H9 (cell line): ENCODE measurements around the gene LRMDA. TPM values are rescaled to one million over a fixed set of nuclear protein-coding genes. Genes with fewer than 3 reads are reported as not detected.

Source experiments
- DNase-seq: peaks from one replicate; pipeline ENCODE4 v3.0.0-alpha.2; 2017
- H2AFZ ChIP-seq: one replicate; pipeline ENCODE4 v1.6.1; 2013; ENCODE audit warnings: mild to moderate bottlenecking, low read length, control low read depth, moderate library complexity
- H2AK5ac ChIP-seq: 2 replicates; pipeline ENCODE4 v1.6.1; 2013; ENCODE audit warnings: low read length, control low read depth, mixed read lengths; ENCODE audit not compliant: insufficient read length
- H2BK120ac ChIP-seq: one replicate; pipeline ENCODE4 v1.6.1; 2013; ENCODE audit warnings: low read depth, mild to moderate bottlenecking, low read length, control low read depth, inconsistent platforms; ENCODE audit not compliant: poor library complexity, severe bottlenecking
- H2BK12ac ChIP-seq: 2 replicates; pipeline ENCODE4 v1.6.1; 2013; ENCODE audit warnings: low read length, control low read depth, mixed read lengths, low read depth; ENCODE audit not compliant: insufficient read length
- H2BK15ac ChIP-seq: 2 replicates; pipeline ENCODE4 v1.6.1; 2013; ENCODE audit warnings: low read depth, low read length, control low read depth
- H2BK20ac ChIP-seq: one replicate; pipeline ENCODE4 v1.6.1; 2013; ENCODE audit warnings: low read depth, mild to moderate bottlenecking, low read length, control low read depth, inconsistent platforms; ENCODE audit not compliant: poor library complexity, severe bottlenecking
- H2BK5ac ChIP-seq: 2 replicates; pipeline ENCODE4 v1.6.1; 2013; ENCODE audit warnings: low read length, control low read depth, mixed read lengths; ENCODE audit not compliant: insufficient read length
- H3K14ac ChIP-seq: 2 replicates; pipeline ENCODE4 v1.6.1; 2013; ENCODE audit warnings: low read length, control low read depth; ENCODE audit not compliant: insufficient read depth
- H3K18ac ChIP-seq: 2 replicates; pipeline ENCODE4 v1.6.1; 2013; ENCODE audit warnings: low read depth, mild to moderate bottlenecking, mixed read lengths, low read length, control low read depth; ENCODE audit not compliant: insufficient read length
- H3K23ac ChIP-seq: 2 replicates; pipeline ENCODE4 v1.6.1; 2013; ENCODE audit warnings: low read length, control low read depth, mixed read lengths, low read depth; ENCODE audit not compliant: insufficient read length
- H3K23me2 ChIP-seq: 2 replicates; pipeline ENCODE4 v1.6.1; 2013; ENCODE audit warnings: low read depth, mild to moderate bottlenecking, mixed read lengths, low read length, control low read depth; ENCODE audit not compliant: insufficient read length, poor library complexity, severe bottlenecking
- H3K27ac ChIP-seq: 2 replicates; pipeline ENCODE4 v1.5.1; 2013; ENCODE audit warnings: low read length, control low read depth, mixed read lengths, low read depth; ENCODE audit not compliant: insufficient read length
- H3K27me3 ChIP-seq: 2 replicates; pipeline ENCODE4 v1.6.1; 2013; ENCODE audit warnings: low read length, control low read depth, inconsistent platforms; ENCODE audit not compliant: insufficient read depth
- H3K4ac ChIP-seq: 2 replicates; pipeline ENCODE4 v1.6.1; 2013; ENCODE audit warnings: low read depth, mild to moderate bottlenecking, control low read depth, inconsistent platforms, low read length, moderate library complexity
- H3K4me1 ChIP-seq: 2 replicates; pipeline ENCODE4 v1.6.1; 2013; ENCODE audit warnings: low read length, control low read depth, inconsistent platforms; ENCODE audit not compliant: insufficient read depth
- H3K4me2 ChIP-seq: 2 replicates; pipeline ENCODE4 v1.6.1; 2013; ENCODE audit warnings: low read length, control low read depth, mixed read lengths; ENCODE audit not compliant: insufficient read length, insufficient read depth
- H3K56ac ChIP-seq: 2 replicates; pipeline ENCODE4 v1.6.1; 2013; ENCODE audit warnings: low read depth, mild to moderate bottlenecking, mixed read lengths, low read length, control low read depth; ENCODE audit not compliant: insufficient read length
- H3K79me1 ChIP-seq: 2 replicates; pipeline ENCODE4 v1.6.1; 2013; ENCODE audit warnings: low read depth, mild to moderate bottlenecking, moderate library complexity, low read length, control low read depth, inconsistent platforms; ENCODE audit not compliant: insufficient read depth, poor library complexity, severe bottlenecking
- H3K79me2 ChIP-seq: 2 replicates; pipeline ENCODE4 v1.6.1; 2013; ENCODE audit warnings: low read length, control low read depth, inconsistent platforms; ENCODE audit not compliant: insufficient read depth
- H3K9ac ChIP-seq: 2 replicates; pipeline ENCODE4 v1.6.1; 2013; ENCODE audit warnings: low read length, control low read depth, mixed read lengths; ENCODE audit not compliant: insufficient read length; ENCODE audit errors: extremely low read depth
- H3K9me3 ChIP-seq: one replicate; pipeline ENCODE4 v1.6.1; 2013; ENCODE audit warnings: low read depth, low read length, inconsistent platforms; ENCODE audit not compliant: control insufficient read depth
- H3T11ph ChIP-seq: one replicate; pipeline ENCODE4 v1.6.1; 2013; ENCODE audit warnings: mild to moderate bottlenecking, low read length, control low read depth, inconsistent platforms
- H4K20me1 ChIP-seq: one replicate; pipeline ENCODE4 v1.6.1; 2013; ENCODE audit not compliant: control insufficient read depth, insufficient read length, insufficient read depth
- H4K5ac ChIP-seq: 2 replicates; pipeline ENCODE4 v1.6.1; 2013; ENCODE audit warnings: low read depth, mild to moderate bottlenecking, mixed read lengths, low read length, control low read depth; ENCODE audit not compliant: insufficient read length
- H4K8ac ChIP-seq: replicated peaks from 2 replicates; pipeline ENCODE4 v1.6.1; 2013; ENCODE audit warnings: low read length, control low read depth, mixed read lengths, low read depth; ENCODE audit not compliant: insufficient read length
- H4K91ac ChIP-seq: 2 replicates; pipeline ENCODE4 v1.6.1; 2013; ENCODE audit warnings: low read depth, mild to moderate bottlenecking, moderate library complexity, mixed read lengths, low read length, control low read depth; ENCODE audit not compliant: insufficient read length
- H3K27ac Mint-ChIP-seq, 3 experiments: 2 replicates in 2 of 3; 3 replicates in 1 of 3; pipeline ENCODE4 v1.8.0; 2020 to 2021; ENCODE audit warnings: mixed read lengths in 3 of 3, mild to moderate bottlenecking in 1 of 3, moderate library complexity in 1 of 3
- H3K27me3 Mint-ChIP-seq: 2 replicates; pipeline ENCODE4 v1.8.0; 2021; ENCODE audit warnings: low read depth, mild to moderate bottlenecking, moderate library complexity, mixed read lengths
- H3K36me3 Mint-ChIP-seq, 3 experiments: 2 replicates in 2 of 3; 3 replicates in 1 of 3; pipeline ENCODE4 v1.8.0; 2020 to 2021; ENCODE audit warnings: low read depth in 3 of 3, mixed read lengths in 3 of 3; ENCODE audit not compliant: insufficient read depth in 1 of 3
- H3K4me1 Mint-ChIP-seq, 2 experiments: 2 replicates each; pipeline ENCODE4 v1.8.0; 2020; ENCODE audit warnings: mixed read lengths in 2 of 2
- H3K4me3 Mint-ChIP-seq, 2 experiments: 2 replicates in 1 of 2; 3 replicates in 1 of 2; pipeline ENCODE4 v1.8.0; 2020 to 2021; ENCODE audit warnings: mild to moderate bottlenecking in 2 of 2, mixed read lengths in 2 of 2, moderate library complexity in 1 of 2
- H3K9me3 Mint-ChIP-seq, 2 experiments: 2 replicates in 1 of 2; 3 replicates in 1 of 2; pipeline ENCODE4 v1.8.0; 2020; ENCODE audit warnings: mild to moderate bottlenecking in 2 of 2, mixed read lengths in 2 of 2, moderate library complexity in 1 of 2
- CTCF ChIP-seq: fragments of 200-600 bp; sonication (generic); conservative IDR thresholded peaks from 3 replicates; pipeline ENCODE4 v1.8.0; 2021; ENCODE audit warnings: antibody characterized with exemption, mild to moderate bottlenecking
- WGBS: extraction: QIAGEN DNeasy Blood & Tissue Kit; methylation state at CpG from one replicate; pipeline ENCODE4 v1.1.7; 2013; ENCODE audit warnings: missing lambda C conversion rate, low lambda C conversion rate, mixed read lengths; ENCODE audit not compliant: insufficient read length; ENCODE audit errors: extremely low coverage; 5-methylcytosine and 5-hydroxymethylcytosine counted together
- total RNA-seq: library from RNA; stranded (reverse); gene quantifications from 2 replicates; pipeline ENCODE4 v1.2.1, GENCODE V29; 2021

LRMDA gene
- total RNA-seq, 1 experiment from 2014 or later = 1.8 TPM

GRCh38 chr10:76297780-76298281, 866.4 kb downstream of the LRMDA start:
- no peaks in the 10 kb centered on the region for H3K79me2 ChIP-seq
- no peak overlapping the region for H3K4ac ChIP-seq
- H4K91ac ChIP-seq = no peak overlapping the region
- no peak overlapping the region for H3K27ac ChIP-seq
- H3K36me3 Mint-ChIP-seq = no peaks in the 10 kb centered on the region
- no peak overlapping the region for H4K8ac ChIP-seq
- no peaks in the 10 kb centered on the region for H3K9me3 ChIP-seq
- H3K4me3 Mint-ChIP-seq = no peak overlapping the region
- no peaks in the 10 kb centered on the region for H3K79me1 ChIP-seq
- peaks cover 22 to 32% of the 10 kb centered on the region in 2 experiments for H3K4me1 Mint-ChIP-seq
- H3K9ac ChIP-seq = no peak overlapping the region
- no peak overlapping the region for H2BK20ac ChIP-seq
- no peak for TF ChIP-seq CTCF
- no peak for DNase-seq
- H2AFZ ChIP-seq = no peak overlapping the region
- H3K27ac Mint-ChIP-seq = no peak overlapping the region; a peak in 1 of 7 replicates
- no peak overlapping the region for H3K18ac ChIP-seq
- no peak overlapping the region for H3K23ac ChIP-seq
- H3K4me2 ChIP-seq = no peak overlapping the region
- no peaks in the 10 kb centered on the region for H3K9me3 Mint-ChIP-seq
- H2AK5ac ChIP-seq = no peak overlapping the region
- no peak overlapping the region for H4K5ac ChIP-seq
- H3K4me1 ChIP-seq = no peaks in the 10 kb centered on the region
- H3K14ac ChIP-seq = no peak overlapping the region
- no peaks in the 10 kb centered on the region for H4K20me1 ChIP-seq
- no peak overlapping the region for H3K56ac ChIP-seq
- no peaks in the 10 kb centered on the region for H3K27me3 ChIP-seq
- no peaks in the 10 kb centered on the region for H3K23me2 ChIP-seq
- peaks cover 10% of the 10 kb centered on the region for H3K27me3 Mint-ChIP-seq
- H2BK15ac ChIP-seq = no peak overlapping the region
- no peak overlapping the region for H3T11ph ChIP-seq
- no peak overlapping the region for H2BK5ac ChIP-seq
- H2BK120ac ChIP-seq = no peak overlapping the region
- no peak overlapping the region for H2BK12ac ChIP-seq
- WGBS = no CpG with 5 or more reads among the region's 10 CpGs
